ENCODE results near the gene CENPE. TPM values are rescaled to one million over a fixed set of nuclear protein-coding genes. Genes with fewer than 3 reads are reported as not detected.

CENPE gene
- total and polyA plus RNA-seq, 2 of the 4 experiments (the other 2 are of a cell fraction) = 3.7 to 14.5 TPM

DNA sequence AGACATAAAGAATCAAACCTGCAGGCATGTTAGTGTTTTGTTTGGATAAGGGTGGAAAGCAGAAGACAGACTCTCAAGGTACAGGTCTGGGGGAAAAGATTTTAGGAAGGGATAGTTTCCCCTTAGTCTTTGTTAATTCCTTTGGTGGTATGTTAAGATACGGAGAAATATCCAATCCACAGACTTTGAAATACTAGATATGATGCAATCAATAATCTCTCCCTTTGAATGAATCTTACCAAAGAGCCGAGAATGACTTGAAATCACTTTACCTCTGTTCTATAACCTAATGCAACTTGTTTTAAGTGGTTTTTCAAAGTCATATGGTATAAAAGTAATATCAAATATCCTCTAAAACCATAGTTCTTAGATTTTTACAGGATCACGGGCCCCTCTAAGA lies 93.3 kb downstream of the CENPE start:
- CTCF ChIA-PET = no interaction called here

More for the DNA sequence above, 93.3 kb downstream of the CENPE start:
- BruUV-seq (replicated peaks) = no TSS peak
- H3K18ac ChIP-seq (ENCODE audit: low read depth, low read length) = no peak overlapping the region
- POLR2A ChIA-PET (ENCODE audit: unreplicated experiment) = no interaction called here
- H4K20me1 ChIP-seq (ENCODE audit: insufficient read depth, low read length) = no peaks in the 10 kb centered on the region
- H4K5ac ChIP-seq (ENCODE audit: low read depth, low read length) = no peak overlapping the region
- 0 out of 2 replicates have a peak, but pooled peaks cover 3% of the 10 kb centered on the region for H3K4me1 ChIP-seq (ENCODE audit: control insufficient read depth, insufficient read depth, low read length)
- H2AK5ac ChIP-seq (ENCODE audit: low read depth, low read length) = no peak overlapping the region
- H4K8ac ChIP-seq (ENCODE audit: low read depth in 2 of 2, low read length in 2 of 2) = no peak overlapping the region
- dilution Hi-C loops (cut with HindIII; ENCODE audit: low sequenced_read_pairs, unreplicated experiment) (no loop called here), intact Hi-C loops (cut with micrococcal nuclease) (no loop called here), in situ Hi-C loops (cut with MboI; ENCODE audit: low sequenced_read_pairs) (no loop called here)
- no peaks in the 10 kb centered on the region for H3K9me3 ChIP-seq (ENCODE audit: control insufficient read depth, insufficient read depth, low read length)
- peaks cover 8% of the 10 kb centered on the region; the same call in 1 of the 2 replicates for H3K9me1 ChIP-seq (ENCODE audit: insufficient read depth, low read length)
- no peak overlapping the region for H2AFZ ChIP-seq (replicated peaks; ENCODE audit: low read length, poor library complexity)
- peaks cover 0 to 4% of the 10 kb centered on the region in 2 experiments; a peak in 1 of 4 replicates for H3K79me1 ChIP-seq (ENCODE audit: low read depth in 1 of 2, low read length in 2 of 2)
- H2BK120ac ChIP-seq (ENCODE audit: low read depth, low read length) = peak overlapping the region; percentile 8; the same call in 1 of the 2 replicates
- ATAC-seq (ENCODE audit: low read depth) (no peak), DNase-seq (no peak)
- no peak overlapping the region for H3K23ac ChIP-seq (ENCODE audit: low read depth, low read length)
- H2AK9ac ChIP-seq (replicated peaks; ENCODE audit: low read depth, low read length, poor library complexity) = no peak overlapping the region
- H3K36me3 ChIP-seq (ENCODE audit: control insufficient read depth, insufficient read depth, low read length) = 0 out of 2 replicates have a peak, but pooled peaks cover 2% of the 10 kb centered on the region
- peak overlapping the region; percentile 57; the same call in 1 of the 2 replicates for H2BK20ac ChIP-seq (ENCODE audit: low read depth, low read length)
- H3K14ac ChIP-seq (replicated peaks; ENCODE audit: low read depth, low read length) = no peak overlapping the region
- no peak overlapping the region for H3K4me3 ChIP-seq (ENCODE audit: insufficient read depth, low read depth, low read length)
- H3K27ac ChIP-seq (ENCODE audit: insufficient read depth, low read length) = no peak overlapping the region
- 0 out of 3 replicates have a peak overlapping the region, but pooled peaks have one; percentile 31 for H2BK15ac ChIP-seq (ENCODE audit: low read depth, low read length)
- no peak overlapping the region for H3K4ac ChIP-seq (ENCODE audit: low read depth, low read length)
- WGBS, 2 experiments (ENCODE audit: extremely low coverage in 2 of 2, insufficient read length in 1 of 2) = no CpG with 5 or more reads among the region's 3 CpGs
- no peak overlapping the region for H3K4me2 ChIP-seq (ENCODE audit: low read depth, low read length)
- H3K27me3 ChIP-seq (ENCODE audit: control insufficient read depth, insufficient read depth, low read length) = no peaks in the 10 kb centered on the region
- no peak overlapping the region for H2BK5ac ChIP-seq (ENCODE audit: low read depth, low read length, poor library complexity, severe bottlenecking)
- H3K56ac ChIP-seq (ENCODE audit: extremely low read depth, insufficient read depth, low read length) = no peak overlapping the region; the same call in 1 of the 2 replicates
- H4K91ac ChIP-seq (ENCODE audit: insufficient read depth, low read depth, low read length) = peak overlapping the region; percentile 47; the same call in 1 of the 2 replicates
- TF ChIP-seq MAFK (IDR thresholded peaks at IDR 0.05; ENCODE audit: low read depth, low read length) = no peak
- TF ChIP-seq MXI1 (IDR thresholded peaks at IDR 0.05; ENCODE audit: borderline replicate concordance, low read depth, low read length) = no peak
- TF ChIP-seq MAZ (IDR thresholded peaks at IDR 0.05; ENCODE audit: borderline replicate concordance, low read depth, low read length) = no peak
- peak; percentile 86 for TF ChIP-seq CEBPB (IDR thresholded peaks at IDR 0.05; ENCODE audit: low read depth, low read length)
- H3K9ac ChIP-seq (ENCODE audit: low read depth, low read length) = no peak overlapping the region
